ENCODE measurements around the gene KLHL42.

DNA sequence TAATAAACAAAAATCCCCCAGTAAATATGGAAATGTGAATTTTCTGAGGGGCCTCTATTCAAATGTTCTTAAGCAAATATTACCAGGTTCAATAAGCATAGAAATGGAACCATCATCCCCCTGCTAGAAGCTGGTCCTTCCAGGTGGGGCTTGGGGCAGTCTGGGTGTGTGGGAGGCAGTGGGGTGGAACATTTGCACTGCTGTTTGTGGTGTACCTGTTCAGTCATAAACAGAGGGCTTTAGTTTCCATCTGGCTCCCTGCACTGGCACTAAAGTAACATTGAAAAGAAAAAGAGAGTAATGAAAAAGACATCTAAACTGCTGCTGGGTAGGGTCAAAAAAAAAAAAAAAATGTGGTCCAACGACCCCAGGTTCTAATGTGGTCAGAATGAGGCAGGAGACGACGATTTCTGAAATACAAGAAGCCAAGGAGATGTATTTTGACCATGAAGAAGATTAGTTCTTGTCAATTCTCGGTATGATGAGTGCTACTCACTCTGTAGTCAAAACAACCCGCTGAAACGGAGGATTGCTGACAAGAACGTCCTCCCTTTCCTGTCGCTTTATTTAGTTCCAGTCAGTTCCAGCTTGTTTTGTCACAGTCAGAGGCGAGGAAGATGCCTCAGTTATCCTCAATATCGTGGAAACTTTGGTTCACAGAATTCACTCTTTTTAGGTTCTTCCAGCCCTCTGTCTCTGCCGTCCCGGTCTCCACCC, 44.3 kb downstream of the KLHL42 start:
- TF ChIP-seq, protein P1, sequence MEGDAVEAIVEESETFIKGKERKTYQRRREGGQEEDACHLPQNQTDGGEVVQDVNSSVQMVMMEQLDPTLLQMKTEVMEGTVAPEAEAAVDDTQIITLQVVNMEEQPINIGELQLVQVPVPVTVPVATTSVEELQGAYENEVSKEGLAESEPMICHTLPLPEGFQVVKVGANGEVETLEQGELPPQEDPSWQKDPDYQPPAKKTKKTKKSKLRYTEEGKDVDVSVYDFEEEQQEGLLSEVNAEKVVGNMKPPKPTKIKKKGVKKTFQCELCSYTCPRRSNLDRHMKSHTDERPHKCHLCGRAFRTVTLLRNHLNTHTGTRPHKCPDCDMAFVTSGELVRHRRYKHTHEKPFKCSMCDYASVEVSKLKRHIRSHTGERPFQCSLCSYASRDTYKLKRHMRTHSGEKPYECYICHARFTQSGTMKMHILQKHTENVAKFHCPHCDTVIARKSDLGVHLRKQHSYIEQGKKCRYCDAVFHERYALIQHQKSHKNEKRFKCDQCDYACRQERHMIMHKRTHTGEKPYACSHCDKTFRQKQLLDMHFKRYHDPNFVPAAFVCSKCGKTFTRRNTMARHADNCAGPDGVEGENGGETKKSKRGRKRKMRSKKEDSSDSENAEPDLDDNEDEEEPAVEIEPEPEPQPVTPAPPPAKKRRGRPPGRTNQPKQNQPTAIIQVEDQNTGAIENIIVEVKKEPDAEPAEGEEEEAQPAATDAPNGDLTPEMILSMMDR (IDR thresholded peaks at IDR 0.05), result no peak
- no peak for TF ChIP-seq POLR2AphosphoS5 (IDR thresholded peaks at IDR 0.05; ENCODE audit: insufficient read depth in 1 of 2, low read depth in 1 of 2)
